HG03432 (cell line): Measurements from ENCODE around the gene GP1BB.

Experiments used
- ATAC-seq: cut with Tn5 transposase; IDR thresholded peaks from one replicate; pipeline ENCODE4 v1.9.1; 2021; ENCODE audit warnings: mild to moderate bottlenecking, moderate library complexity; ENCODE audit not compliant: unreplicated experiment

The GP1BB gene

DNA sequence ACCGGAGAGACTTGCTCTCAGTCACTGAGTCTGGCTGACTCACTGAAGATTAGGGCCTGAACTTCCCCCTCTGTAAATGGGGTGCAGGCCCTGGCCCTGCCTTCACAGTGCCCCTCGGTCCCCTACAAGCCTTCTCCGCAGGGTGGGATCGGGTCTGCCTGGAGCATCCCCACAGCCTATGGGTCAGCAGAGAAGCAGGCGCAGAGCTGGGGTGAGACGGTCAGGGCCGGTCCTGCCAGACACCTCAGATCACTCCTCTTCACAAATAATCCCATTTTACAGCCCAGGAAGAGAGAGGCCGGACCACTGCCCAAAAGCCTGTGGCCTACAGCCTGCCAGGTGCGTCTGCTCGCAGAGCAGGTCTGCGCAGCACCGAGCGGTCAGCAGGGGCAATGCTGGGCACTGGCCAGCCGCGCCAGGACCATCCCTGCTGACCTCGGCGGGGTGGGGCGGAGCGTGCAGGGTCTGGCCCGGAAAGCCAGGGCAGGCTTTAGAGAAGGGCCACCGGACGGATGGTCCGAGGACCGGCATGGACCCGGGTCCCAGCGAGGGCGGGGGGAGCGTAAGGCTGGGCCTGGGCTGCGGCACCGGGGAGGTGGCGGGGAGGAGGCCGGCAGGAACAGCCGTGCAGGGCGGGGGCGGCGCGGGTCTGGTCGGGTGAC lies 9.6 kb upstream of the GP1BB start:
- ATAC-seq, result no peak

DNA sequence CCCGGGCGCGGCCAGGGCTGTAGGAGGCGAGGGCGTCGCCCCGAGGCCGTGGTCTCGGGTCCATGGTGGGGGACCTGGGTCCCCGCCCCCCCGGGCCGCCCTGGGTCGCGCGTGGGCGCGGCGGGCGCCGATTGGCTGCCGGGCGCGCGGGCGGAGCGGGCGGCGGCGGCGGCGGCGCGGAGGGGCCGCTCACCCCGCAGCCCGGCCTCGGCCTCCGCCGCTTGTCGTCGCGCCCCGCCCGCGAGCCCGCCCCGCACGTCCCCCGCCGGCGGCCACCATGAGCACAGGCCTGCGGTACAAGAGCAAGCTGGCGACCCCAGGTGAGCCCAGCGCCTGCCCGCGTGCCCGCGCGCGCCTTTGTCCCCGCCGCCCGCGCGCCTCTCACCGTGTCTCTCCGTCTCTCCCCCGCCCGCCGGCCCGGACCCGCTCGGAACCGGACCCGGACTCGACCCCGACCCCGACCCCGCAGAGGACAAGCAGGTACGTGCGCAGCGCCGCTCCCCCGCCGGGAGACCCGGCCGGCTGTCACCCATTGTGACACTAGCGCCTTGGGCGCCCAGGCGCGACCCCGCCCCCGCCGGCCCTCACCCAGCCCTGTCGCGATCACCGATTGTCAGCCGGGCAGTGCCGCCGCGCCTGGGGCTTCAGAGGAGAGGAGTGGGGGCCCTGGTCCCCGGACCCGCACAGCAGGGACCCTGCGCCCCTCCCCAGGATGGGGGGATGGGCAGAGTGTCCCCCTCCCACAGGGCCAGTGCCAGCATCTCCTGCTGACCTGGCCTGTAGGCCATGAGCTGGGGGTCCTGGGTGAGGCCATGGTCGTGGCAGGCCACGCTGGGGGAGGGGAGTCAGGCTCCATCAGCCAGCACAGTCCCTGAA lies 8.8 kb upstream of the GP1BB start, which contains the start of gene SEPTIN5:
Gene SEPTIN5, plus strand, starts transcription at position 192 of the 876 bp plus-strand sequence. Its CDS starts 86 bp downstream, at position 278.
- no peak for ATAC-seq

- ATAC-seq, result no peak
Measured at GRCh38 chr22:19715188-19715930, 8.0 kb upstream of the GP1BB start.

DNA sequence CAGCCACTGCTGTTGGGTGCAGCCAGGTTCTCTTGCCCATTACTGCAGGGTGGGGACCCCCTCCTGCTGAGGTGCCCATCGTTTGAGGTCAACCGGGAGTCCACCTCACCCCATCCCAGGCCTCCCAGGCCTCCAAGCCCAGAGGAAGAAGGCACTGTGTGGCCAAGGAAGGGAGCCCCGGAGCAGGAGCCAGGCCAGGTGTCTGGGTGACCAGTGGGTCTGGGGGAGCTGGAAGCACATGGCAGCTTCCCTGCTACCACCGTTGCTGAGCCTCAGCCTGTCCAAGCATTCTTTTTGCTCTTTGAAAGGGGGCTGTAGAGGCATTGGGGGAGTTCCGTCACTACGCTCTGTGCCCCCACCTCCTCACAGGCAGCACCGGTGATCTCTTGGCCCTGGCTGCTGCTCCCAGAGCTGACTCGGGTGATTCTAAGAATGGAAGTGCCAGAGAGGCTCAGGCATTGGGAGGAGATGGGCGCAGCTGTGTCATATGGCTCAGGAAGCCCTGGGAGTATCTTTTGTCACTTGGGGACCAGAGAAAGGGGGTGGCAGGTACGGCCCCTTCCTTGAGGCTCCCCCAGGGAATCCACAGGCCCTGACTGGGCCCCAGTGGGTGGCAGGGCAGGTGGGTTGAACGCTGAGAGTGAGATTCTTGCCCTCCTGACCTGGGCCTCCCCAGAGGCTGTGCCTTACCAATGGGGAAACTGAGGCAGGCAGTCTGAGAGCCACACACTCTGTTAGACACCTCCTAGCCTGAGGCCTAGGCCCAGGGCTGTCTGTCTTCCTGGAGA lies 7.1 kb upstream of the GP1BB start:
- no peak for ATAC-seq

- no peak for ATAC-seq
Measured at GRCh38 chr22:19716829-19717105, 6.6 kb upstream of the GP1BB start.

- ATAC-seq, result no peak
Measured at GRCh38 chr22:19717181-19717580, 6.2 kb upstream of the GP1BB start.

- peak; percentile 54 for ATAC-seq
Measured at GRCh38 chr22:19717691-19718455, 5.5 kb upstream of the GP1BB start.

DNA sequence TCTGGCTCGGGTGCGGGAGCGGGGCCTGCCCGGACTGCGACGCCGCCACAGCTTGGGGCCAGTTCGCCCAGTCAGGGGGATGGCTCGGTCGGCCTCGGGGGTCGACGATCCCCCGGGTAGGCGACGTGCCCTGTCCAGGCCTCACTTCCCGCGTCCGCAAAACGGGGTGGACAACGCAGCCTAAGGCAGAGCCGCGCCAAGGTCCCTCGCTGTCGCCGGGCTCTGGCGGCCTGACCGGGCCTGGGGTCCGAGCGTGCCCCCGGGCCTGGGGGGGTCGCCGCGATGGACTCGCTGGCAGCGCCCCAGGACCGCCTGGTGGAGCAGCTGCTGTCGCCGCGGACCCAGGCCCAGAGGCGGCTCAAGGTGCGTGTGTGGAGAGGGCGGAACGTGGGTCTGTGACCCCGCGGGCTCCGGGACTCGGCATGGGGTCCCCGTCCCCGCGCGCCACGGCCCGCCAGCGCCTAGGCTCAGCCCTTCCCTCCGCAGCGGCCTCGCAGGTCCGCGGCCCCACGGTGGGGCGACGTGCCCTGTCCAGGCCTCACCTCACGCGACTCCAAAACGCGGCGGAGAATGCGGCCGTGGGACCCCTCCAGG lies 4.8 kb upstream of the GP1BB start:
- no peak for ATAC-seq

DNA sequence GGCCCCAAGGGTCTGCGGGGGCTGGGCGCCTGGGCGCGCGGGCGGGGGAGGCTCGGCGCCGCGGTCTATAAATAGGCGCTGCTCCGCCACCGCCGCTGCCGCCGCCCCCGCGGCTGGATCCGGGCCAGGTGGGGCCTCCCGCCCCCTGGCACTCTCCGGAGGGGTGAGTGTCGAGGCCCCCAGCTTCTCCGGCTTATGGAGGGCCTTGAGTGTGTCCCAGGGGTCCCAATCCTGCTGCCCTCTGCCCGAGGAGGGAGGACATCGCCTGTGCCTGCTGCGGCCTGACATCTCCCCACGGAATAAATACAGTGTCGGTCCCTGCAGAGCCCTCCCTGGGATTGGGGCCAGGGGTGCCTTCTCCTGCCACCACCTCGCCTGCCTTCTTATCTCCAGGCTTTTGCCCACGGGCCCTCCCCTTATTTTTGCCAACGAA lies 4.3 kb upstream of the GP1BB start:
- no peak for ATAC-seq

DNA sequence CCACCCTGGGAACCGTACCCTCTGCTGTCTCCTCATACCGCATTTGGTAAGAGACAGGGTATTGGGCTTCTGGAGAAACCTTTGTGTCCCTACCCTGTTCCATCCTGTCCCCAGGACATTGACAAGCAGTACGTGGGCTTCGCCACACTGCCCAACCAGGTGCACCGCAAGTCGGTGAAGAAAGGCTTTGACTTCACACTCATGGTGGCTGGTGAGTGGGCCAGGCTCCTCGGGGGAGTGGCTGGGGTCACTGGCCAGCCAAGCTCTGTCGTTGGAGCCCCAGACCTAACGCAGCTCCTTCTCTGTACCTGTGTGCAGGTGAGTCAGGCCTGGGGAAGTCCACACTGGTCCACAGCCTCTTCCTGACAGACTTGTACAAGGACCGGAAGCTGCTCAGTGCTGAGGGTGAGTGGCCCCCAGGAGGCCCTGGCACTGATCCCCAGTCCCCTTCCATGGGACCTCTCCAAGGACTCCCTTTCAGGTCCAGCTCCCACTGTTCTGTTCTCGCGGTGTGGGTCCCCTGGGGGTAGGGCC lies 3.8 kb upstream of the GP1BB start:
- no peak for ATAC-seq

GRCh38 chr22:19720150-19720827 lies 3.0 kb upstream of the GP1BB start:
- no peak for ATAC-seq

DNA sequence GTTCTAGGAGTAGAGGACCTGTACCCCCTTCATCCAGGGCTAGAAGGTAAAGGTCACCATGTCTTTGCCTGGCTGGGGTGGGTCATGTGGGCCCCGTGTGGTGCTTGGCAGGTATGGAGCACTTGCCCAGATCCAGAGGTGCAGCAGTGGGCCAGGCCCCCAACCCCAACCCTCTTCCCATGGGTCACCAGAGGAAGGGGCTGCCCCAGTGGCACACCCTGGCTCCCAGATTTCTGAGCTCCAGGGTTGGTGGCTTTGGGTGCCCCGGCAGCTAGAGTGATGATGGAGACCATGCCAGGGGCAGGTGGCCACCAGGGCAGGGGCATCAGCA lies 2.4 kb upstream of the GP1BB start:
- ATAC-seq, result no peak

- no peak for ATAC-seq
Measured at GRCh38 chr22:19721330-19722177, 1.8 kb upstream of the GP1BB start.

DNA sequence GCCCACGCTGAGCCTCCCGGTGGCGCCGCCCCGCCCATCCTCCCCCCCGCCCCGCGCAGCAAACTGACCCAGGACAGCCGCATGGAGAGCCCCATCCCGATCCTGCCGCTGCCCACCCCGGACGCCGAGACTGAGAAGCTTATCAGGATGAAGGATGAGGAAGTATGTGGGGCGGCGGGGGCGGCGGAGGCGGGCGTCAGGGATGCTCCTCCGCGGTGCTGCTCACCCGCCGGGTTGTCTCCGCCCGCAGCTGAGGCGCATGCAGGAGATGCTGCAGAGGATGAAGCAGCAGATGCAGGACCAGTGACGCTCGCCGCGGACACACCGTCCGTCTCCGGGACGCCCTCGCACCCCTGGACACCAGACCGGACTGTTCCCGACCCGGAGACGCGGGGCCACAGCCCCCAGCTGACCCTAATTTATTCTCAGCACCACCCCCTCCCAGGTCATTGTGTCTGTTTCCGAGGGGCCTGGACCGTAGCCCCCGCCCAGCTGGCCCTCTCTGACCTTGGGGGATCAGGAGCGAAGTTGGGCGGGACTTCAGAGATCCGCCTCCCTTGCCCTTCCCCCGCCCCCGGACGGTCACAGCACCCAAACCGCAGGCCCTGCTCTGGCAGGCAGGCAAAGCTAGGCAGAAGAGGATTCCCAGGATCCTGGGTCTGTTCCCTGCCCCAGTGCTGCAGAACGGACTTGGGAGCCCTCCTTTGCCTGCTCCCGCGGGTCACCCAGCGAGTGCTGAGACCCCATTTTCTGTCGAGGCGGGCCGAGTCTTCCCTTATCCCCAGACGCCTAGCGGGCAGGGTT lies 959 bp upstream of the GP1BB start:
- ATAC-seq, result no peak

DNA sequence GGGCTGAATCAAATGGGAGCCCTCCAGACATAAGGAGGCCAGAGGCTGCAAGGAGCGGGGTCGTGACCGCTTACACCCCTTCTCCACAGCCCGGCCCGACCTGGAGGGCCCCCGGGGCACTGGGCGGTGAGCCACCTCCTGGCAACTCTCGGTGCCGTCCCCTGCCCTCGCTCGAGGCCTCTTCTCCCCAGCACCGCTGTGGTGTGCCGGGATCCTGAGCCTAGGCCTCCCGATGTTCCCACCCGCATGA lies 432 bp upstream of the GP1BB start:
- ATAC-seq, result no peak

DNA sequence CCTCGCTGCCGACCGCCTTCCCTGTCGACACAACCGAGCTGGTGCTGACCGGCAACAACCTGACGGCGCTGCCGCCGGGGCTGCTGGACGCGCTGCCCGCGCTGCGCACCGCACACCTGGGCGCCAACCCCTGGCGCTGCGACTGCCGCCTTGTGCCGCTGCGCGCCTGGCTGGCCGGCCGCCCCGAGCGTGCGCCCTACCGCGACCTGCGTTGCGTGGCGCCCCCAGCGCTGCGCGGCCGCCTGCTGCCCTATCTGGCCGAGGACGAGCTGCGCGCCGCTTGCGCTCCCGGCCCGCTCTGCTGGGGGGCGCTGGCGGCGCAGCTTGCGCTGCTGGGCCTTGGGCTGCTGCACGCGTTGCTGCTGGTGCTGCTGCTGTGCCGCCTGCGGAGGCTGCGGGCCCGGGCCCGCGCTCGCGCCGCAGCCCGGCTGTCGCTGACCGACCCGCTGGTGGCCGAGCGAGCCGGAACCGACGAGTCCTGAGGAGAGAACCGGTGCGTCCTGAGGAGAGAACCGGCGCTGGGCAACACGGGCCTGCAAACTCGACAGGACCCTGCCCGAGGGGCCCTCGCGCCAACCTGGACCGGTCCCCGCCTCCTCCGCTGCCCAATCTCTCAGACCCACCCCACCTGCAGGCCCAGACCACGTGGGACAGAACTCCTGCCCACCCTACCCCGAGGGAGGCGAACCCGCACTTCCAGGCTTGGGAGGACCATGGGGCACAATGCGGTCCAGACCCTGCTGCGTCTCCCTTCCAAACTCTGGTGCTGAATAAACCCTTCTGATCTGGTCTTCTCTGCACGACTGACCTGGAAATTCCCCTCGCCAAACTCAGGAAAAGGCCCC lies 866 bp downstream of the GP1BB start:
- no peak for ATAC-seq
